T-cell (primary cell): ENCODE data around the gene TMX3. TPM values are rescaled to one million over a fixed set of nuclear protein-coding genes. Genes with fewer than 3 reads are reported as not detected.

ENCODE experiments used
- total RNA-seq, 35 experiments: library from RNA in 6 of 35; stranded (reverse) in 6 of 35; fragments of 120-200 nt in 1 of 35; gene quantifications; one replicate each; pipeline versions ENCODE4 v1.2.1 to v1.2.4 and lab custom pipeline; 2013 to 2026

The TMX3 gene
- total RNA-seq, 5 donors from 2014 or later (not counting 1 experiment from before 2014, with no cell fraction given) = 48.6 to 62.5 (median 52.3) TPM

Other genes starting within 250 kb of the TMX3 start
- 1 to 10 TPM; 4.4 to 7.0 (median 6.1) TPM for gene CCDC102B, start 83.0 kb upstream of the TMX3 start, total RNA-seq